Uterus (tissue), 4 donors: ENCODE results near the gene POU2AF3. TPM values are rescaled to one million over a fixed set of nuclear protein-coding genes. Genes with fewer than 3 reads are reported as not detected.
A peak's percentile ranks its signal among the peaks of the same experiment; 100 is the strongest.

ENCODE experiments used
- DNase-seq, 2 donors: peaks; one replicate each; pipeline ENCODE4 v3.0.0-alpha.2; 2019 to 2020
- H3K27ac ChIP-seq, 2 donors: fragments of 200-600 bp; sonication (generic); 1 replicate in 1 of 2; 2 replicates in 1 of 2; pipeline ENCODE4 v1.5.1; 2016 to 2018
- H3K27me3 ChIP-seq, 2 donors: fragments of 200-600 bp; sonication (generic); one replicate each; pipeline ENCODE4 v1.5.1; 2018 to 2019; ENCODE audit warnings: control low read depth in 1 of 2
- H3K36me3 ChIP-seq, 2 donors: fragments of 200-600 bp; sonication (generic); one replicate each; pipeline ENCODE4 v1.5.1; 2019; ENCODE audit warnings: control low read depth in 1 of 2
- H3K4me1 ChIP-seq, 2 donors: fragments of 200-600 bp; sonication (generic); one replicate each; pipeline ENCODE4 v1.5.1; 2018 to 2019; ENCODE audit warnings: control low read depth in 1 of 2
- H3K4me3 ChIP-seq, 2 donors: fragments of 200-600 bp; sonication (generic); 1 replicate in 1 of 2; 2 replicates in 1 of 2; pipeline ENCODE4 v1.5.1; 2018 to 2019; ENCODE audit warnings: mild to moderate bottlenecking in 1 of 2
- H3K9me3 ChIP-seq, 2 donors: fragments of 200-600 bp; sonication (generic); one replicate each; pipeline ENCODE4 v1.5.1; 2019; ENCODE audit warnings: control low read depth in 1 of 2
- CTCF ChIP-seq, 4 experiments: fragments of 200-600 bp in 2 of 4; fragments of 450-650 bp in 2 of 4; sonication (generic) in 2 of 4; IDR thresholded peaks; one replicate each; pipeline ENCODE4 v1.5.1; 2016 to 2019; ENCODE audit warnings: antibody characterized with exemption in 4 of 4, mild to moderate bottlenecking in 2 of 4, moderate library complexity in 1 of 4
- POLR2A ChIP-seq, 2 donors: fragments of 450-650 bp; IDR thresholded peaks; one replicate each; pipeline ENCODE4 v1.6.1; 2016; ENCODE audit warnings: antibody characterized with exemption in 2 of 2, mild to moderate bottlenecking in 1 of 2, moderate library complexity in 1 of 2
- intact Hi-C: fragments of 100-400 bp; cut with DNase I; formaldehyde crosslinking; loops from one replicate; pipeline ENCODE4 v1.15.1; 2023; ENCODE audit warnings: low total_unique reads
- total RNA-seq, 4 donors: library from RNA; depleted of rRNA in 3 of 4; stranded (reverse); fragments of >200 nt in 3 of 4; gene quantifications; one replicate each; pipeline versions ENCODE4 v1.1.0 to v1.2.4, GENCODE V29; 2014 to 2023
- donor health status: DM: yes; HTN: yes; CAD: no.

POU2AF3 gene
- total RNA-seq, 4 donors from 2014 or later = 0.97 to 13.2 (median 6.2) TPM

GRCh38 chr11:111303461-111303860, 5.1 kb downstream of the POU2AF3 start:
- Histone ChIP-seq H3K4me3 (no peak overlapping the region), H3K27me3 (no peaks in the 10 kb centered on the region), H3K27ac (peak overlapping the region; percentile 4 to 8), H3K9me3 (no peaks in the 10 kb centered on the region), H3K36me3 (no peaks in the 10 kb centered on the region), H3K4me1 (no peaks in the 10 kb centered on the region)
- intact Hi-C loops = no loop called here
- TF ChIP-seq CTCF (IDR thresholded peaks at IDR 0.05) (no peak), POLR2A (IDR thresholded peaks at IDR 0.05) (no peak)
- no peak for DNase-seq

GRCh38 chr11:111305162-111305802, 6.9 kb downstream of the POU2AF3 start:
- Histone ChIP-seq H3K4me3 (no peak overlapping the region), H3K27ac (no peak overlapping the region), H3K27me3 (no peaks in the 10 kb centered on the region), H3K9me3 (no peaks in the 10 kb centered on the region), H3K36me3 (no peaks in the 10 kb centered on the region), H3K4me1 (no peaks in the 10 kb centered on the region)
- no peak for TF ChIP-seq POLR2A (IDR thresholded peaks at IDR 0.05)
- TF ChIP-seq CTCF (IDR thresholded peaks at IDR 0.05) = no peak
- no peak for DNase-seq
- intact Hi-C loops = no loop called here

GRCh38 chr11:111305876-111306275, 7.5 kb downstream of the POU2AF3 start:
- Histone ChIP-seq H3K4me1 (no peaks in the 10 kb centered on the region), H3K4me3 (no peak overlapping the region), H3K36me3 (no peaks in the 10 kb centered on the region), H3K9me3 (no peaks in the 10 kb centered on the region), H3K27ac (no peak overlapping the region), H3K27me3 (no peaks in the 10 kb centered on the region)
- intact Hi-C loops = no loop called here
- no peak for TF ChIP-seq POLR2A (IDR thresholded peaks at IDR 0.05)
- no peak for TF ChIP-seq CTCF (IDR thresholded peaks at IDR 0.05)
- no peak for DNase-seq

DNA sequence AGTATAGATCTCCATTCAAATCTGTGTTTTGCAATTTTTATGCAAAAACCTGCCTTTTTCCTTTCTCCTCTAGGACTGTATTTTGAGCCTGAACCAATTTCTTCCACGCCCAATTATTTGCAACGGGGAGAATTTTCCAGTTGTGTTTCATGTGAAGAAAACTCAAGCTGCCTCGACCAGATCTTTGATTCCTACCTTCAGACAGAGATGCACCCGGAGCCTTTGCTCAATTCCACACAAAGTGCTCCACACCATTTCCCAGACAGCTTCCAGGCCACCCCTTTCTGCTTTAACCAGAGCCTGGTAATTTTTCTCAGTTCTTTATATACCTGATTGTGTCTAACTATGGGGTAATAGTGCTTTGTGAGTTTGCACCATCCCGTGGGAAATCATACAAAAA, 8.0 kb downstream of the POU2AF3 start:
- no peak for DNase-seq
- no peak overlapping the region for H3K4me3 ChIP-seq
- no peaks in the 10 kb centered on the region for H3K27me3 ChIP-seq
- H3K36me3 ChIP-seq = no peaks in the 10 kb centered on the region
- H3K4me1 ChIP-seq = no peaks in the 10 kb centered on the region
- H3K27ac ChIP-seq = no peak overlapping the region
- intact Hi-C loops = no loop called here
- TF ChIP-seq CTCF (IDR thresholded peaks at IDR 0.05) (no peak), POLR2A (IDR thresholded peaks at IDR 0.05) (no peak)
- H3K9me3 ChIP-seq = no peaks in the 10 kb centered on the region

GRCh38 chr11:111307472-111308108, 9.2 kb downstream of the POU2AF3 start:
- no peak for TF ChIP-seq CTCF (IDR thresholded peaks at IDR 0.05)
- TF ChIP-seq POLR2A (IDR thresholded peaks at IDR 0.05) = no peak
- Histone ChIP-seq H3K9me3 (no peaks in the 10 kb centered on the region), H3K4me1 (no peaks in the 10 kb centered on the region), H3K36me3 (no peaks in the 10 kb centered on the region), H3K27ac (no peak overlapping the region), H3K4me3 (no peak overlapping the region), H3K27me3 (no peaks in the 10 kb centered on the region)
- intact Hi-C loops = no loop called here
- no peak for DNase-seq
